Heart left ventricle (tissue), 13 donors: ENCODE data around the gene CNTN5.

Source experiments
- CTCF ChIP-seq, 12 donors: fragments of 200-600 bp; sonication (generic) in 4 of 12; IDR thresholded peaks; one replicate each; pipeline versions ENCODE4 v1.5.0 to v1.8.0; 2018 to 2022; ENCODE audit warnings: antibody characterized with exemption in 12 of 12, mild to moderate bottlenecking in 5 of 12
- POLR2A ChIP-seq, 2 donors: fragments of 450-650 bp; IDR thresholded peaks; one replicate each; pipeline ENCODE4 v1.6.1; 2017; ENCODE audit warnings: antibody characterized with exemption in 2 of 2, mild to moderate bottlenecking in 2 of 2, moderate library complexity in 2 of 2
- donor health status: ischemic (EF 13 %, LVEDD 7.1; RV severe dilation, severe dysfunction).
- donor health status: DM: no; HTN: yes; CAD: no.
- donor health status: DM: no; HTN: no; CAD: no.
- donor health status: ischemic (EF 25% LVEDD 6.9; RV normal size, moderate dysfunction).
- donor health status: ischemic (EF 25% LVEDD 5.7; RV mildly dilated, moderate dysfunction).
- donor health status: ischemic (EF 35%, LVEDD 5.7; RV mildly dilated, moderate dysfunction).
- donor health status: nonischemic (EF 11% LVEDD 7.7; RV severe dilation, severe dysfunction).
- donor health status: DM: yes; HTN: yes; CAD: no.
- donor health status: PGD.
- donor health status: ischemic (EF 29% LVEDD 5.4; RV normal size, mild dysfunction).
- donor health status: nonischemic (EF 23%, LVEDD 6.1; RV moderate dilation, normal function).

- TF ChIP-seq CTCF (IDR thresholded peaks at IDR 0.05): no peak
- TF ChIP-seq POLR2A (IDR thresholded peaks at IDR 0.05): no peak
Measured at GRCh38 chr11:100315946-100316345, 1295.2 kb downstream of the CNTN5 start.
